CD4-positive, alpha-beta T cell treated with Interleukin-15 for 4 hours (primary cell): Measurements from ENCODE around the gene NFATC4.
"Not testable (repeated sequence)": the region's sequence is repeated elsewhere in the genome, so short reads cannot be mapped to it uniquely, and the experiment has no call there.

ENCODE experiments used
- DNase-seq: peaks from one replicate; pipeline ENCODE4 v3.0.0-alpha.2; 2020; ENCODE audit warnings: low spot score

NFATC4 gene

GRCh38 chr14:24339284-24340151 lies 28.5 kb upstream of the NFATC4 start, which contains the start of gene RIPK3:
Gene RIPK3 (minus strand): TSS chr14:24339991. CDS start chr14:24339826, 165 bp downstream.
- peak; percentile 71 for DNase-seq

- no peak for DNase-seq
Measured at GRCh38 chr14:24340606-24341005, 27.4 kb upstream of the NFATC4 start.

DNA sequence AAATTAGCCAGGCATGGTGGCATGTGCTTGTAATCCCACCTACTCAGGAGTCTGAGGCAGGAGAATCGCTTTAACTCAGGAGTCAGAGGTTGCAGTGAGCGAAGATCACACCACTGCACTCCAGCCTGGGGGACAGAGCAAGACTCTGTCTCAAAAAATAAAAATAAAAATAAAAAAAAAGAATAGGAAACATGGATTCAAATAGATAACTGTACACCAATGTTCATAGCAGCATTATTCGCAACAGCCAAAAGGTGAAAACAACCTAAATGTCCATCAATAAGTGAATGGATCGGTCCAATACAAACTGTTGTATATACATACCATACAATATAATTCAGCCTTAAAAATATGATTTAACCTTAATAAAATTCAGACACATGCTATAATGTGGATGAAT lies 25.1 kb upstream of the NFATC4 start:
- no peak for DNase-seq

DNA sequence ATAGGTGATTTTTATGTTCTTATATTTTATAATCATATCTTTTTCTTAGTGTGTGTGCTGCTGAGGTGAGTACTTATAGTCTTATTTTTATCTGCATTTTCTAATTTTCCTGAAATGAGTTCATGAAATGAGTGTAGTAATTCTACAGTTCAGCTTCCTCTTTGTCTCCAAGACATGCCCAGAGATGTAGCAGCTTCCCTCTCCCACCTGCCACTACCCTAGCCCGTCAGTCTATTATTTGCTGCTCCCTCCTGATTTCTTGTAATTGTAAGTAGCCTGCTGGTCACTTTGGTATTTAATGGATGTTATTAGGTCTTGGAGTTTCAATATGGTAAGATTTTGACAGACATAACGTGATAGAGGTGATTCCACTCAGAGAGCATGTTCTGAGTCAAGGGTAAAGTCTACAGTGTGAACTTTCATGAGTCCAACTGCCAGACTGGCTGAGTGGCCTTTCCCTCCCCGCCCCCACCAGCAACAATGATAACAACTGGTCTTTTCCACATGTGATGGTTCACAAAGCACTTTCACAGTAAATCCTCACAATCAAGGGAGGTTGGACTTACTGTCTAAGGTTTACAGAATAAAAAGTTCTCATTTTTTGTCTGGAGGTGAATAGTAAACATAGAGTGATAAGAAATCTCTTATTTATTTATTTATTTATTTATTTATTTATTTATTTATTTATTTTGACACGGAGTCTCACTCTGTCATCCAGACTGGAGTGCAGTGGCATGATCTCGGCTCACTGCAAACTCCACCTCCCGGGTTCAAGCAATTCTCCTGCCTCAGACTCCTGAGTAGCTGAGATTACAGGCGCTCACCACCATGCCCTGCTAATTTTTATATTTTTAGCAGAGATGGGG lies 24.0 kb upstream of the NFATC4 start:
- DNase-seq = no peak

- no peak for DNase-seq
Measured at GRCh38 chr14:24347134-24347533, 20.9 kb upstream of the NFATC4 start.

DNA sequence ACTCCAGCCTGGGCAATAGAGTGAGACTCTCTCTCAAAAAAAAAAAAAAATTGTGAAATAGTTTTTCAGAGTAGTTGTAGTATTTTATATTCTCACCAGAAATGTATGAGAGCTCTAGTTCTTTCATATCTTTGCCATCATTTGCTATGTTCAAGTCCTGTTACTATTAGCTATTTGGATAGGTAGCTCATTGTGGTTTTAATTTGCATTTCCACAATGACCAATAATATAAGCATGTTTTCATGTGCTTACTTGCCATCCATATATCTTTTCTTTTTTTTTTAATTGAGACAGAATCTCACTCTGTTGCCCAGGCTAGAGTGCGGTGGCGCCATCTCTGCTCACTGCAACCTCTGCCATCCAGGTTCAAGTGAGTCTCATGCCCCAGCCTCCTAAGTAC lies 19.8 kb upstream of the NFATC4 start:
- DNase-seq = no peak

GRCh38 chr14:24349742-24350141 lies 18.2 kb upstream of the NFATC4 start:
- no peak for DNase-seq

- DNase-seq = no peak
Measured at GRCh38 chr14:24351517-24351916, 16.5 kb upstream of the NFATC4 start.

- no peak for DNase-seq
Measured at GRCh38 chr14:24353559-24354481, 14.2 kb upstream of the NFATC4 start.

- not testable (repeated sequence) for DNase-seq
Measured at GRCh38 chr14:24354482-24354825, 13.5 kb upstream of the NFATC4 start.

DNA sequence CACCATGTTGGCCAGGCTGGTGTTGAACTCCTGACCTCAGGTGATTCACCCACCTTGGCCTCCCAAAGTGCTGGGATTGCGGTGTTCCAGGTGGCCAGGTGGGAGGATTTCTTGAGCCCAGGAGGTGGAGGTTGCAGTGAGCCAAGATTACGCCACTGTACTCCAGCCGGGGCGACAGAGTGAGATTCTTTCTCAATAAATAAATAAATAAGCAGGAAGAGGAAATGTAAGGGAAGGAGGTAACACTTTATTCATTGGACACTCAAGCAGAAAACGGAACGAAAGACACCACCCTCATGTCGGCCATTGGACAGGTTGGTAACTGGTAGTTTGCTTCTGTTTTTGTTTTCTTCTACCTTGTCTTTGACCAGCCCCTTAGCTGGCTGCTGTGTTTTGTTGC lies 13.0 kb upstream of the NFATC4 start:
- DNase-seq = no peak

DNA sequence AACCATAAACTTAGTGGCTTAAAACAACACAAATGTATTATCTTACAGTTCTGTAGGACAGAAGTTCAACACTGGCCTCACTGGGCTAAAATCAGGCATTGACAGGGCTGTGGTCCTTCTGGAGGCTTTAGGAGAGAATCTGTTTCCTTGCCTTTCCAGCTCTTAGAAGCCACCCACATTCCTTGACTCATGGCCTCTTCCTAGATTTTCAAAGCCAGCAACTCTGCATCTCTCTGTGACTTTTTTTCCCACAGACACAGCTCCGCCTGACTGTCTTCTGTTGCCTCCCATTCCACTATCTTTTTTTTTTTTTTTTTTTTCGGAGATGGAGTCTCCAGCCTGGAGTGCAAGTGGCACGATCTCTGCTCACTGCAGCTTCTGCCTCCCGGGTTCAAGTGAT lies 11.8 kb upstream of the NFATC4 start:
- no peak for DNase-seq

DNA sequence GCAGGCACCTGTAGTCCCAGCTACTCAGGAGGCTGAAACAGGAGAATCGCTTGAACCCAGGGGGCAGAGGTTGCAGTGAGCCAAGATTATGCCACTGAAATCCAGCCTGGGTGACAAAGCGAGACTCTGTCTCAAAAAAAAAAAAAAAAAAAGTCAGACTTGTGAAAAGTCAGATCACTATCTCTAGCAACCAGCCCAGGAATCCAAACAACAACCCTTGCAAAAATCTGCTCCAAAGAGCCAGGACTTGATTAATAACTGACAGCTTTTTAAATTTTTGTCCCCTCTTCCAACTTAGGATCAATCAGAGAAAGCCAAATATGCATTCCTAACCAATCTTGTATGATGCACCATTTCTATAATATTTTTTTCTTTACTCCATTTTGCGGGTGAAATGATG lies 7.7 kb upstream of the NFATC4 start:
- no peak for DNase-seq

GRCh38 chr14:24361326-24361725 lies 6.7 kb upstream of the NFATC4 start:
- no peak for DNase-seq

GRCh38 chr14:24362241-24362960 lies 5.6 kb upstream of the NFATC4 start:
- no peak for DNase-seq

- no peak for DNase-seq
Measured at GRCh38 chr14:24363401-24363800, 4.6 kb upstream of the NFATC4 start.

GRCh38 chr14:24364841-24365240 lies 3.1 kb upstream of the NFATC4 start:
- DNase-seq = no peak

- DNase-seq = peak; percentile 69
Measured at GRCh38 chr14:24365600-24366412, 2.2 kb upstream of the NFATC4 start.

GRCh38 chr14:24366413-24366720 lies 1.6 kb upstream of the NFATC4 start:
- DNase-seq = no peak

- DNase-seq = no peak
Measured at GRCh38 chr14:24366721-24367513, 1.1 kb upstream of the NFATC4 start.
